Natural killer cell treated with Interleukin-12 subunit alpha and Interleukin-12 subunit beta and Interleukin-15 and Interleukin-18, amount 100 ng/mL, for 72 hours (primary cell): Measurements from ENCODE around the gene RYR3. TPM values are rescaled to one million over a fixed set of nuclear protein-coding genes. Genes with fewer than 3 reads are reported as not detected.
"Not testable (repeated sequence)": the region's sequence is repeated elsewhere in the genome, so short reads cannot be mapped to it uniquely, and the experiment has no call there.

Experiments used
- ATAC-seq, 2 donors: fragments of 150-1000 bp; cut with Tn5 transposase in 1 of 2; sonication (Bioruptor Pico), chemical (Tn5 transposase) in 1 of 2; 2 replicates each; pipeline ENCODE4 v1.10.0; 2021
- DNase-seq: peaks from one replicate; pipeline ENCODE4 v3.0.0; 2022; ENCODE audit warnings: low spot score
- H3K27ac Mint-ChIP-seq, 2 donors: 1 replicate in 1 of 2; 2 replicates in 1 of 2; pipeline ENCODE4 v1.8.0; 2022; ENCODE audit warnings: mixed read lengths in 2 of 2, mild to moderate bottlenecking in 1 of 2, moderate library complexity in 1 of 2
- H3K27me3 Mint-ChIP-seq, 2 donors: 1 replicate in 1 of 2; 2 replicates in 1 of 2; pipeline ENCODE4 v1.8.0; 2022; ENCODE audit warnings: mixed read lengths in 2 of 2
- H3K36me3 Mint-ChIP-seq: one replicate; pipeline ENCODE4 v1.8.0; 2022; ENCODE audit warnings: mixed read lengths
- H3K4me1 Mint-ChIP-seq, 2 donors: 1 replicate in 1 of 2; 2 replicates in 1 of 2; pipeline ENCODE4 v1.8.0; 2022; ENCODE audit warnings: low read depth in 2 of 2, mixed read lengths in 2 of 2, mild to moderate bottlenecking in 1 of 2
- H3K4me3 Mint-ChIP-seq: one replicate; pipeline ENCODE4 v1.8.0; 2022; ENCODE audit warnings: mixed read lengths
- H3K9me3 Mint-ChIP-seq: 2 replicates; pipeline ENCODE4 v1.8.0; 2022; ENCODE audit warnings: mixed read lengths
- total RNA-seq, 2 donors: library from RNA; stranded (reverse); gene quantifications; one replicate each; pipeline ENCODE4 v1.2.3, GENCODE V29; 2022

Gene RYR3
- total RNA-seq, 2 donors from 2014 or later = not detected

DNA sequence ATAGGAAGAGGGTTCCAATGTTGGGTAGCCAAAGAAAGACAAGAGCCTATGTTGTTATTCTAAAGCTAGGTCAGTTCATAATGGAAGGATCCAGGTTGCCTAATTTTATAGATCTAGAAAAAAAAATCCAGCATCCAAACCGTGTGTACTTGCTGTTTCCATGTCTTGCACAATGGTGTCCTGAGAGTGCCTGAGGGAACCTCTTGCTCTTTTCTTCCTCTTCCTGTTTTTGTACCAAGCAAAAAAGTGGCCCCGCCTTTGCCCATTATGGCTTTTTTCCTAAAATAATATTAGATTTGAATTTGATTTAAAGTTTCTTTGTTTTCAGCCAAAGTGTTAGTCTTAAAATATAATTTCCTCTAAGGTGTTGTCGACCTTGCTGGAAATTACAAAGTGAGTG, 224.4 kb downstream of the RYR3 start:
- Mint-ChIP-seq H3K36me3 (no peaks in the 10 kb centered on the region), H3K9me3 (no peaks in the 10 kb centered on the region), H3K27ac (no peak overlapping the region), H3K27me3 (peaks cover 2 to 32% of the 10 kb centered on the region in 2 donors), H3K4me3 (no peak overlapping the region), H3K4me1 (no peaks in the 10 kb centered on the region)
- no peak for DNase-seq
- no peak for ATAC-seq

DNA sequence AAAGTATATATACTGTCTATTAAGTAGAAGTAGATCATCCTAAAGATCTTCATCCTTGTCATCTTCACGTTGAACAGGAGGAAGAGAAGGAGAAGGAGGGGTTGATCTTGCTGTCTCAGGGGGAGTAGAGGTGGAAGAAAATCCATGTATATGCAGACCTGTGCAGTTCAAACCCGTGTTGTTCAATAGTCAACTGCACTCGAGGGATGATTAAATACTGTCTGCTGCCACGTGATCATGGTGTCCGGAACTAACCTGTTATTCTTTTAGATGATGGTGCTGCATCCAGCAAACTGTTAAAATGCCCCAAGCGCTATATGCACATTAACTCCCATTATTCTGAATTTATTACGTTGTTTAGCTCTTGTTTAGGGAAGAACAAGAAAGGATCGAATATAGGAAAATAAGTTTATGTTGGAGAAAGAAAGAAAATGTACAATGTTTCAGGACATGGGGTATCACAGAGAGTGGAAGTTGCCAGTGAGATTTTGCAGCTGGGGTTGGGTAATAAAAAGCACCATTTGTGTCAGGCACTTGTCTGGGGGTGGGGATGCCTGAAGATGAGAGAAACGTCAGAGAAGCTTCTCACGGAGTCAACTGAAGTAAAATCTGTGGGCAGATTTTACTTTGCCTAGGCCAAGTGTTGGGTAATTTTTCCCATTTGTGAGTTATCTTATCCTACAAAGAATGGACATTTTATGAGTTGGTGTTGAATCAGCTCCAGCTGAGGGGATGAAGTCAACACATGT, 229.2 kb downstream of the RYR3 start:
- Mint-ChIP-seq H3K27me3 (peaks cover 0 to 46% of the 10 kb centered on the region in 2 donors), H3K4me1 (no peaks in the 10 kb centered on the region), H3K27ac (no peak overlapping the region), H3K9me3 (no peaks in the 10 kb centered on the region), H3K4me3 (no peak overlapping the region), H3K36me3 (no peaks in the 10 kb centered on the region)
- ATAC-seq (no peak), DNase-seq (no peak)

- H3K9me3 Mint-ChIP-seq = no peaks in the 10 kb centered on the region
- H3K4me1 Mint-ChIP-seq = no peaks in the 10 kb centered on the region
- DNase-seq = no peak
- H3K4me3 Mint-ChIP-seq = no peak overlapping the region
- ATAC-seq = no peak
- no peaks in the 10 kb centered on the region for H3K36me3 Mint-ChIP-seq
- H3K27ac Mint-ChIP-seq = no peak overlapping the region
- H3K27me3 Mint-ChIP-seq = peaks cover 0 to 27% of the 10 kb centered on the region in 2 donors
These were observed 233.2 kb downstream of the RYR3 start for GRCh38 chr15:33543957-33544356.

DNA sequence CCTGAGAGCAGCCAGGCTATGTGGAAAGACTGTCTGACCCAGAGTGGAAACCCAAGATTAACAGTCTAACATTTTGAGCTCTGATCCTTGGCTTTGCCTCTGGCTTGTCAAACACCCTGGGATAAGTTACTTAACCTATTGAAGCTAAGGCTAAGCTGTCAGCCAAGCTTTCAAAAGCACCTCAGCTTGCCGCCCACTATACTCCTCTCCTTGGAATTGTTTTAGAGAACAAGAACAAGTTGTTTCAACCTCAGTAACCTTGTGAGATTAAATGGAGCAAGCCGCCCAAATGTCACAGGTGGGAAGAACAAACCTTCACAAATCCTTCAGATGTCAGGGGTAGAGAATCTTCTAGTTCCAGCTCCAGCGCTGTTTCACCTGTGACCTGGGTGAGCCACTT, 235.1 kb downstream of the RYR3 start:
- DNase-seq (no peak), ATAC-seq (no peak)
- Mint-ChIP-seq H3K9me3 (no peaks in the 10 kb centered on the region), H3K4me1 (no peaks in the 10 kb centered on the region), H3K27me3 (peaks cover 0 to 18% of the 10 kb centered on the region in 2 donors), H3K36me3 (no peaks in the 10 kb centered on the region), H3K4me3 (no peak overlapping the region), H3K27ac (no peak overlapping the region)

- H3K36me3 Mint-ChIP-seq = no peaks in the 10 kb centered on the region
- no peaks in the 10 kb centered on the region for H3K9me3 Mint-ChIP-seq
- H3K27ac Mint-ChIP-seq = no peak overlapping the region
- H3K4me1 Mint-ChIP-seq = no peaks in the 10 kb centered on the region
- no peak overlapping the region for H3K4me3 Mint-ChIP-seq
- peaks cover 0 to 16% of the 10 kb centered on the region in 2 donors for H3K27me3 Mint-ChIP-seq
- DNase-seq (no peak), ATAC-seq (no peak)
These were observed 237.1 kb downstream of the RYR3 start for GRCh38 chr15:33547876-33548275.

GRCh38 chr15:33551860-33552259, 241.1 kb downstream of the RYR3 start:
- Mint-ChIP-seq H3K9me3 (no peaks in the 10 kb centered on the region), H3K4me3 (no peak overlapping the region), H3K27ac (no peak overlapping the region), H3K27me3 (peaks cover 0 to 5% of the 10 kb centered on the region in 2 donors), H3K4me1 (no peaks in the 10 kb centered on the region), H3K36me3 (no peaks in the 10 kb centered on the region)
- ATAC-seq (no peak), DNase-seq (no peak)

DNA sequence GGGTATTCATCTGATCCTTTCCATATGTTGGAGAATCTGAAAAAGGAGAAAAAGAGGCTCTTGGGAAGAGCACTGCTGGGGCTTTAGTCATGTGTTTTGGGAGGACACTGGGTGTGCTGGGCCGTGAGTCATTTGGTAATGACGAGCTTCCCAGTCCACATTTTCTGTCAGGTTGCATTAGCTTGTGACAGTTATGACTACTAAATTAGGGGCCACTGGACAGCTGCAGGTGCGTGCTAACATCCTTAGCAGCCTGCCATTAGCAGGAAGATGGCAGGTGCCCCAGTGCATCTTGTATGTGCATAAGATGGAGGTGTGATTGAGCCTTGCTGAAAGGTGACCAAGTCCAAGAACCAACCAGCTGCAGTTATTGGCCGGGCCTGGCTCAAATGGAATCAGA, 242.4 kb downstream of the RYR3 start:
- ATAC-seq = no peak
- no peak for DNase-seq
- Mint-ChIP-seq H3K27ac (no peak overlapping the region), H3K4me3 (no peak overlapping the region), H3K4me1 (no peaks in the 10 kb centered on the region), H3K9me3 (no peaks in the 10 kb centered on the region), H3K27me3 (peaks cover 0 to 5% of the 10 kb centered on the region in 2 donors), H3K36me3 (no peaks in the 10 kb centered on the region)

GRCh38 chr15:33559207-33559890, 248.6 kb downstream of the RYR3 start:
- no peaks in the 10 kb centered on the region for H3K4me1 Mint-ChIP-seq
- H3K4me3 Mint-ChIP-seq = no peak overlapping the region
- H3K27ac Mint-ChIP-seq = no peak overlapping the region
- H3K36me3 Mint-ChIP-seq = no peaks in the 10 kb centered on the region
- H3K9me3 Mint-ChIP-seq = peaks cover 3% of the 10 kb centered on the region
- H3K27me3 Mint-ChIP-seq = peaks cover 0 to 16% of the 10 kb centered on the region in 2 donors
- no peak for DNase-seq
- ATAC-seq = no peak

- DNase-seq (no peak), ATAC-seq (no peak)
- H3K27ac Mint-ChIP-seq = no peak overlapping the region
- H3K4me3 Mint-ChIP-seq = no peak overlapping the region
- H3K9me3 Mint-ChIP-seq = peaks cover 3% of the 10 kb centered on the region
- no peaks in the 10 kb centered on the region for H3K4me1 Mint-ChIP-seq
- no peaks in the 10 kb centered on the region for H3K36me3 Mint-ChIP-seq
- peaks cover 0 to 16% of the 10 kb centered on the region in 2 donors for H3K27me3 Mint-ChIP-seq
These were observed 250.6 kb downstream of the RYR3 start for GRCh38 chr15:33561407-33561806.

- DNase-seq (no peak), ATAC-seq (no peak)
- H3K9me3 Mint-ChIP-seq = peaks cover 3% of the 10 kb centered on the region
- H3K27ac Mint-ChIP-seq = no peak overlapping the region
- no peaks in the 10 kb centered on the region for H3K36me3 Mint-ChIP-seq
- H3K27me3 Mint-ChIP-seq = peaks cover 0 to 16% of the 10 kb centered on the region in 2 donors
- no peak overlapping the region for H3K4me3 Mint-ChIP-seq
- H3K4me1 Mint-ChIP-seq = no peaks in the 10 kb centered on the region
These were observed 251.2 kb downstream of the RYR3 start for GRCh38 chr15:33561967-33562366.

- Mint-ChIP-seq H3K27ac (no peak overlapping the region), H3K27me3 (peaks cover 0 to 17% of the 10 kb centered on the region in 2 donors), H3K9me3 (no peaks in the 10 kb centered on the region), H3K4me3 (no peak overlapping the region), H3K36me3 (no peaks in the 10 kb centered on the region), H3K4me1 (no peaks in the 10 kb centered on the region)
- ATAC-seq = no peak
- DNase-seq = no peak
These were observed 254.3 kb downstream of the RYR3 start for GRCh38 chr15:33565094-33565493.

DNA sequence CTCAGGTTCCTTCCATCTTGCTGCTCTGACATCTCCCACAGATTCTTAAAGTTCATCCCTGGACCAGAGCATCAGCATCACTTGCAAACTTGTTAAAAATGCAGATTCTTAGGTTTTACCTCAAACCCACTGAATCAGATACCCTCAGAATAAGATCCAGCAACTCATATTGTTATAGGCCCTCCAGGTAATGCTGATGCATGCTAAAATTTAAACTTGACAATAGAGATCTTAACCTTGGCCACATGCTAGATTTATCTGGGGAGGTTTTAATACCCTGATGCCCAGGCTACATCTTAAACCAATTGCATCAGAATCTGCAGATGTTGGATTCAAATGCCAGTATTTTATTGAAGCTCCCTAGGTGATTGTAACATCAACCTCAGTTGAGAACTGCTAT, 256.9 kb downstream of the RYR3 start:
- H3K27ac Mint-ChIP-seq = no peak overlapping the region
- DNase-seq = no peak
- no peaks in the 10 kb centered on the region for H3K9me3 Mint-ChIP-seq
- H3K36me3 Mint-ChIP-seq = no peaks in the 10 kb centered on the region
- no peaks in the 10 kb centered on the region for H3K4me1 Mint-ChIP-seq
- no peak overlapping the region for H3K4me3 Mint-ChIP-seq
- no peak for ATAC-seq
- peaks cover 0 to 11% of the 10 kb centered on the region in 2 donors for H3K27me3 Mint-ChIP-seq

DNA sequence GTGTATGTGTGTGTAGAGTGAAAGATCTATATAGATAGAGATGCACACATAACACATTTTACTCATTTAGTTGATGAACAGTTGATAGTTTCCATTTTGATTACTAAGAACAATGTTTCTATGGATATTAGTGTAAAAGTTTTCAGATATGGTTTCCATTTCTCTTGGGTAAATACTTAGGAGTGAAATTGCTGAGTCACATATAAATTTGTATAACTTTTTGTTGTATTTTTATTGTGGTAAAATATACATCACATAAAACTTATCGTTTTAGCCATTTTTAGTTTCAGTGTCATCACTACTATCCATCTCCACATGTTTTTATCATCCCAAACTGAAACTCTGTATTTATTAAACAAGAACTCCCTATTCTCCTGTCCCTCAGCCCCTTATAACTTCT, 258.3 kb downstream of the RYR3 start:
- H3K9me3 Mint-ChIP-seq = no peaks in the 10 kb centered on the region
- H3K4me1 Mint-ChIP-seq = no peaks in the 10 kb centered on the region
- no peak overlapping the region for H3K4me3 Mint-ChIP-seq
- no peaks in the 10 kb centered on the region for H3K36me3 Mint-ChIP-seq
- H3K27me3 Mint-ChIP-seq = peaks cover 0 to 11% of the 10 kb centered on the region in 2 donors
- ATAC-seq (no peak), DNase-seq (no peak)
- H3K27ac Mint-ChIP-seq = no peak overlapping the region

GRCh38 chr15:33577911-33578310, 267.1 kb downstream of the RYR3 start:
- peaks cover 10 to 28% of the 10 kb centered on the region in 2 donors for H3K27me3 Mint-ChIP-seq
- not testable (repeated sequence) for ATAC-seq, DNase-seq, H3K4me3 Mint-ChIP-seq, H3K27ac Mint-ChIP-seq, H3K9me3 Mint-ChIP-seq, H3K4me1 Mint-ChIP-seq, H3K36me3 Mint-ChIP-seq
